Effector memory CD8-positive, alpha-beta T cell (primary cell): Measurements from ENCODE around the gene MINDY2.
"Not testable (repeated sequence)": the region's sequence is repeated elsewhere in the genome, so short reads cannot be mapped to it uniquely, and the experiment has no call there.

Experiments
- ATAC-seq: fragments of 150-1000 bp; cut with Tn5 transposase; replicated peaks from 2 replicates; pipeline ENCODE4 v1.10.0; 2021; ENCODE audit warnings: mild to moderate bottlenecking, moderate library complexity
- DNase-seq, 3 experiments: peaks; one replicate each; pipeline ENCODE4 v3.0.0; 2021
- H3K27ac Mint-ChIP-seq, 2 donors: one replicate each; pipeline ENCODE4 v1.8.0; 2022; ENCODE audit warnings: mild to moderate bottlenecking in 2 of 2, mixed read lengths in 2 of 2, moderate library complexity in 2 of 2
- H3K27me3 Mint-ChIP-seq, 2 donors: one replicate each; pipeline ENCODE4 v1.8.0; 2022; ENCODE audit warnings: mixed read lengths in 2 of 2
- H3K36me3 Mint-ChIP-seq: one replicate; pipeline ENCODE4 v1.8.0; 2022; ENCODE audit warnings: mild to moderate bottlenecking, moderate library complexity, mixed read lengths; ENCODE audit not compliant: insufficient read depth
- H3K4me1 Mint-ChIP-seq, 2 donors: one replicate each; pipeline ENCODE4 v1.8.0; 2022; ENCODE audit warnings: low read depth in 2 of 2, mixed read lengths in 2 of 2
- H3K4me3 Mint-ChIP-seq, 2 donors: one replicate each; pipeline ENCODE4 v1.8.0; 2022; ENCODE audit warnings: mild to moderate bottlenecking in 2 of 2, mixed read lengths in 2 of 2, moderate library complexity in 2 of 2
- H3K9me3 Mint-ChIP-seq, 2 donors: one replicate each; pipeline ENCODE4 v1.8.0; 2022; ENCODE audit warnings: mixed read lengths in 2 of 2

Gene MINDY2

DNA sequence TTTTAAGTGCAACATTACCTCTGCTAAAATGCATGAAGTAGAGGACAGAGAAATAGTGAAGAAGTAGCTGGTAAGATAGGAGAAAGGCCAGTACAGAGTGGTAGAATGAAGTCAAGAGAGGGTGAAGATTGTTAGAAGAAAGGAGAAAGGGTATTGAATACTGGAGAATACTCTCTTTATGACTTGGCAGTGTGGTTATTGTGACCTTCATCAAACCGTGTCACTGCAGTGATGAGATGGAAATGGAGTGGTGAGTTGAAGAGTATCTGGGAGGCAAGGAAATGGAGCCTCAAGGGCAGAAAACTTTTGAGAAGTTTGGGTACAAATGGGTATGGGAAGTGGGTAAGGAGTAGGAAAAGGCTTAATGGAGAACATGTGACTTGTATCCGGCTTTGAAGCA is 24.7 kb downstream of the MINDY2 start:
- H3K27ac Mint-ChIP-seq = no peak overlapping the region
- H3K36me3 Mint-ChIP-seq = peaks cover 6% of the 10 kb centered on the region
- no peaks in the 10 kb centered on the region for H3K27me3 Mint-ChIP-seq
- H3K4me1 Mint-ChIP-seq = peaks cover 9 to 33% of the 10 kb centered on the region in 2 donors
- DNase-seq (no peak), ATAC-seq (no peak)
- H3K9me3 Mint-ChIP-seq = no peaks in the 10 kb centered on the region
- no peak overlapping the region for H3K4me3 Mint-ChIP-seq

DNA sequence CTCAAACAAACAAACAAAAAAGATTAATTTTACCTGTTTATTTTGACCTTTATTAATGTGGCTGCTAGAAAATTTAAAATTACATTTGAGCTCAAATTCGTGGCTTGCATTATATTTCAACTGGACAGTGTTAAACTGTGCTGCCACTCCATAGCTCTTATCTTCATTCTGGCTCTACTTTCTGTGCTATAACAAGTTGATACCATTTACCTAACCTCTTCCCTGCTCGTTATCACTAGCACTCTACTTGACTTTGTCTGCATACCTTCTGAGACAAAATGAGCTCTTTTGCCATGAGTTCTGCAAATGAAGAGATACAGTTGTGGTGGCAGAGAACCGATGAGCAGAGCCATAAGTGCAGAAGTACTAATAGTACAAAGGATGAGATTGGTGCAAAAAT is 26.4 kb downstream of the MINDY2 start:
- Mint-ChIP-seq H3K9me3 (no peaks in the 10 kb centered on the region), H3K4me1 (peaks cover 9 to 33% of the 10 kb centered on the region in 2 donors), H3K4me3 (no peak overlapping the region), H3K36me3 (peaks cover 4% of the 10 kb centered on the region), H3K27ac (no peak overlapping the region), H3K27me3 (no peaks in the 10 kb centered on the region)
- DNase-seq = no peak
- no peak for ATAC-seq

DNA sequence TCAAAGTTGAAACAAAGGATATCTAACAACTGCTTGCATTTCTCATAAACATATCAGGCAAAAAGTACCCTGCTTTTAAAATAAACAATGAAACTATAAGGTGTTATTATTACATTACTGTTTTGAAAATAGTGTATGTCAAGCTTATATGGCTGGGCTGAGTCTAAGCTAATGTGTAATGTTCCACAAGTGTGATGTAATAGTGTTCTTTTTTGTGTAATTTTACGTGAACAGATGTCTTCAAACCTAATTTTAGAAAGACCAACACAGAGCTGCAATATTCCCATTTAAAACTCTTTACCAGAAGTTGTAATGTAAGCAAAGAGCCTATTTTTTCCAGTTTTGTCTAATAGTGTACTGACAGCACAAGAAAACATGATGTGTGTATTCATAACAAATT is 34.0 kb downstream of the MINDY2 start:
- peaks cover 4 to 14% of the 10 kb centered on the region in 2 donors for H3K4me1 Mint-ChIP-seq
- H3K4me3 Mint-ChIP-seq = no peak overlapping the region
- H3K9me3 Mint-ChIP-seq = no peaks in the 10 kb centered on the region
- H3K36me3 Mint-ChIP-seq = peaks cover 14% of the 10 kb centered on the region
- ATAC-seq (no peak), DNase-seq (no peak)
- no peak overlapping the region for H3K27ac Mint-ChIP-seq
- no peaks in the 10 kb centered on the region for H3K27me3 Mint-ChIP-seq

DNA sequence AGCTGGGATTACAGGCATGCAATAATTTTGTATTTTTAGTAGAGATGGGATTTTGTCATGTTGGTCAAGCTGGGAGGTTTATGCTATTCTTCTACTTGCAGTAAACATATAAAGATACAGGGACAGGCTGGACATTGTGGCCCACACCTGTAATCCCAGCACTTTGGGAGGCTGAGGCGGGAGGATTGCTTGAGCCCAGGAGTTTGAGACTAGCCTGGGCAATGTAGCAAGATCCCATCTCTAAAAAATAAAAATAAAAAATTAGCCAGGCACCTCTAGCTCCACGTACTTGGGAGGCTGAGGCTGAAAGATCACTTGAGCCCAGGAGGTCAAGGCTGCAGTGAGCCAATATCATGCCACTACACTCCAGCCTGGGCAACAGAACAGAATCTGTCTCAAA is 52.2 kb downstream of the MINDY2 start:
- H3K4me1 Mint-ChIP-seq, H3K27me3 Mint-ChIP-seq, ATAC-seq, H3K9me3 Mint-ChIP-seq, H3K27ac Mint-ChIP-seq, DNase-seq, H3K4me3 Mint-ChIP-seq: not testable (repeated sequence)
- H3K36me3 Mint-ChIP-seq = peaks cover 35% of the 10 kb centered on the region

DNA sequence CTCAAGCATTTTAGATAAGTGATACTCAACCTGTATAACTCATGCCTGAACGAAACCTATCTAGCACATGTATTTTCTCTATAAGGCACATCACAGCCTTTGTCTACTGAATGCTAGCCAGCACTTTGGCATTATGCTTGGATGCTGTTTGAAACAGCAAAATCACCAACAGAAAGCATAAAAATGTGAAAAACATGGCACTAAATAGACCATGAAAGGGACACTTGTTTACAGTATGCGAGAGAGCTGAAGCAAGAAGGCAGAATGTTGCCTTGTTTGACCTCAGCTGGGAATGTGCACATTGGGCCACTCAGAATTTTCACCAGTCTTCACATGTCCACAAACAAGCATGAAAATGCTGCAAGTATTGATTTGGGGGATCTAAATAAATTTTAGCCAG is 59.5 kb downstream of the MINDY2 start:
- H3K9me3 Mint-ChIP-seq = no peaks in the 10 kb centered on the region
- H3K27me3 Mint-ChIP-seq = no peaks in the 10 kb centered on the region
- H3K4me3 Mint-ChIP-seq = no peak overlapping the region
- H3K36me3 Mint-ChIP-seq = peaks cover 20% of the 10 kb centered on the region
- H3K27ac Mint-ChIP-seq = no peak overlapping the region
- DNase-seq (no peak), ATAC-seq (no peak)
- H3K4me1 Mint-ChIP-seq = no peaks in the 10 kb centered on the region

DNA sequence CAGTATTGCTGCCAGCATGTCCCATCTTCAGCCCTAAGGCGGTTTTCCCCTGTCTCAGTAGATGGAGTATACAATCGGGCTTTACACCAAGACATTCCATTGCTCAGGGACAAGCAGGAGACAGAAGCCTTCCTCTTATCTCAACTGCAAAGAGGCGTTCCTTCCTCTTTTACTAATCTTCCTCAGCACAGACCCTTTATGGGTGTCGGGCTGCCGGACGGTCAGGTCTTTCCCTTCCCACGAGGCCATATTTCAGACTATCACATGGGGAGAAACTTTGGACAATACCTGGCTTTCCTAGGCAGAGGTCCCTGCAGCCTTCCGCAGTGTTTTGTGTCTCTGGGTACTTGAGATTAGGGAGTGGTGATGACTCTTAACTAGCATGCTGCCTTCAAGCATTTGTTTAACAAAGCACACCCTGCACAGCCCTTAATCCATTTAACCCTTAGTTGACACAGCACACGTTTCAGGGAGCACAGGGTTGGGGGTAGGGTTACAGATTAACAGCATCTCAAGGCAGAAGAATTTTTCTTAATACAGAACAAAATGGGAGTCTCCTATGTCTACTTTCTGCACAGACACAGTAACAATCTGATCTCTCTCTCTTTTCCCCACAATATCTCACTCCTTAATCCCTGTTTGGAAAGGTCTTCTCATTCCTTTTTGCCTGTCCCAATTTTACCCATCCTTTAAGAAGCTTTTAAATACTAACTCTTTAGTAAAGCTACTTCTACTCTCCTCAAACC is 62.8 kb downstream of the MINDY2 start:
- H3K27me3 Mint-ChIP-seq, ATAC-seq, H3K27ac Mint-ChIP-seq, H3K4me3 Mint-ChIP-seq, H3K9me3 Mint-ChIP-seq, DNase-seq, H3K4me1 Mint-ChIP-seq: not testable (repeated sequence)
- peaks cover 20% of the 10 kb centered on the region for H3K36me3 Mint-ChIP-seq

DNA sequence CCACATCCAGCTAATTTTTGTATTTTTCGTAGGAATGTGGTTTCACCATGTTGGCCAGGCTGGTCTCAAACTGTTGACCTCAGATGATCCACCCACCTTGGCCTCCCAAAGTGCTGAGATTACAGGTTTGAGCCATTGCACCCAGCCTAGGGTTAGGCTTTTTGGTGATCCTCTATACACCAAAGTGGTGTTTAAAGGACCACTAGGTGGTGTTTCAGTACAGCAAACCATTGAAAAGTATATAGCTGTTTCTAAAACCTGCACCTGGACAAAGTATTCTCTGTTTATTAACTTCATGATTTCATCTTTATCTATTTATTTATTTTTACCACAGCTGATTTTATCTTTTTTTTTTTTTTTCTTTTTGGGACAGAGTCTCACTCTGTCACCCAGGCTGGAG is 68.4 kb downstream of the MINDY2 start:
- H3K9me3 Mint-ChIP-seq = no peaks in the 10 kb centered on the region

DNA sequence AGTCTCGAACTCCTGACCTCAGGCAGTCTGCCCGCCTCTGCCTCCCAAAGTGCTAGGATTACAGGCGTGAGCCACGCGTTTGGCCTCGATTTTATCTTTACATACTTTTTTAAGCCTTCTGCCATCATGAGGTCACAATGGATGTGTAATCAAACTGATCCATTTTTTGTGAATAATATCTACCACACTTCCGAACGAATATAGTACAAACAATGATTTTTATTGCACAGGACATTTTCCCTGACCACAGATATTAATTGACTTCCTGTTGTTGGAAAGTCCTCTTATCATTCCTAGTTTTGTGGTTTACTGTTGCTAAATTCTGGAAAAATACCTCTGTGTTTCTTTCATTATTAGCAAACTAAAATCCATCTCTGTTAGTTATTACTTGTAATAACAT is 68.9 kb downstream of the MINDY2 start:
- no peaks in the 10 kb centered on the region for H3K4me1 Mint-ChIP-seq
- H3K9me3 Mint-ChIP-seq = no peaks in the 10 kb centered on the region
- no peak overlapping the region for H3K4me3 Mint-ChIP-seq

More for the DNA sequence above, 68.4 kb downstream of the MINDY2 start:
- ATAC-seq = no peak
- Mint-ChIP-seq H3K27me3 (no peaks in the 10 kb centered on the region), H3K27ac (peak overlapping the region in 1 of 2 donors; percentile 26), H3K36me3 (peaks cover 25% of the 10 kb centered on the region), H3K4me1 (no peaks in the 10 kb centered on the region), H3K4me3 (no peak overlapping the region)
- DNase-seq = no peak

DNA sequence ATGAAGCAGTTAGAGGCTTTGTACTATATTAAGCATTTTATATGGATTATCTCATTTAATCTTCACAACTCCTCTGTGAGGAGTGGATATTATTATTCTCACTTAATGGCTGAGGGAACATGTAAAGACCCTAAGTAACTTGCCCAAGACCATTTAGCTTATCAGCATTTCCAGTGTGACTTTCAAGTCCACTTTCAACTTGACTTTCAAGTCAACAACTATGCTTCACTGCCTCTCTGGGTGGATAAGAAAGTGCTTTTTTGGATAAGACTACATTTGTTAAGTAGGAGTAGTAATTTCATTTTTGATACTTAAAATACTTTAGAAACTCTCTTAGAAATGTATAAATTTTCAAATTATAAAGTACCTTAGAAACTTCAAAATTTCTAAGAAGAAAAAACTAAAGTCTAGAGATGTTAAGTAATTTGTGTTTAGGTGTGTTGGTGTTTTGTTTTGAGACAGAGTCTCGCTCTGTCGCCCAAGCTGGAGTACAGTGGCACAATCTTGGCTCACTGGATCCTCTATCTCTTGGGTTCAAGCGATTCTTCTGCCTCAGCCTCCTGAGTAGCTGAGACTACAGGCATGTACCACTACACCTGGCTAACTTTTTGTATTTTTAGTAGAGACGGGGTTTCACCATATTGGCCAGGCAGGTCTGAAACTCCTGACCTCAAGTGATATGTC is 71.8 kb downstream of the MINDY2 start:
- Mint-ChIP-seq H3K9me3 (no peaks in the 10 kb centered on the region), H3K4me1 (no peaks in the 10 kb centered on the region), H3K27ac (no peak overlapping the region), H3K4me3 (no peak overlapping the region), H3K27me3 (no peaks in the 10 kb centered on the region), H3K36me3 (peaks cover 38% of the 10 kb centered on the region)
- ATAC-seq (no peak), DNase-seq (no peak)

More for the DNA sequence above, 68.9 kb downstream of the MINDY2 start:
- peak overlapping the region in 1 of 2 donors; percentile 26 for H3K27ac Mint-ChIP-seq
- peaks cover 27% of the 10 kb centered on the region for H3K36me3 Mint-ChIP-seq
- no peaks in the 10 kb centered on the region for H3K27me3 Mint-ChIP-seq
- ATAC-seq (no peak), DNase-seq (no peak)

DNA sequence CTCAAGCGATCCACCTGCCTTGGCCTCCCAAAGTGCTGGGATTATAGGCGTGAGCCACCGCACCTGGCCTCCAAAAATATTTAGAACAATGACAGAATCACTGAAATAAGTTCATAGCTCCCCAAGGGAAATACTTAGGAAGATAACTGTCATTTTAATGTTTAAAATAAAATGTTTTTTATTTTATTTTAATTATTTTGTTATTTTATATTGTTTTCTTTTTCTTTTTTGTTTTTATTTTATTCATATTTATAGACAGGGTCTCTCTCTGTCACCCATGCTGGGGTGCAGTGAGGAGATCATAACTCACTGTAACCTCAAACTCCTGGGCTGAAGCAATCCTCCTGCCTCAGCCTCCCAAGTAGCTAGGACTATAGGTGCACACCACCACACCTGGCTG is 80.1 kb downstream of the MINDY2 start:
- ATAC-seq, H3K4me3 Mint-ChIP-seq, DNase-seq, H3K27me3 Mint-ChIP-seq, H3K4me1 Mint-ChIP-seq, H3K9me3 Mint-ChIP-seq, H3K27ac Mint-ChIP-seq: not testable (repeated sequence)
- peaks cover 59% of the 10 kb centered on the region for H3K36me3 Mint-ChIP-seq

DNA sequence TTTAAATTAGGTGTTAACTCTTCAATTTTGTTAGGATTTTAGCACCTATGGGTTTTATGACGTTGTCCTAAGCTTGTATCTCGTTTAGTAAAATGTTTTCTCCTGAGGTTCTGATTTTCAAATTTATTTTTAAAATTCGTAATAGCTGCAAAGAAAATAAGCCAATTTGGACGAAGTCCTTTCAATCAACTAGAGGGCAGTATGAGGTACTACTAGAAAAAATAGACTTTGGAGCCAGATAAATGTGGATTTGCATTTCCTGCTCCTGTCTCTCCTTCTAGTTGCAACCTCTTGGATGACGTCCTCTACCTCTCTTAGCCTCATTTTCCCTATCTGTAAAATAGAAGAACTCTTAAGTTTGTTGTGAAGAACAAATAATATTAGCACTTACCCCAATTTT is 81.2 kb downstream of the MINDY2 start:
- H3K36me3 Mint-ChIP-seq = peaks cover 53% of the 10 kb centered on the region
- DNase-seq = no peak
- H3K9me3 Mint-ChIP-seq = no peaks in the 10 kb centered on the region
- no peaks in the 10 kb centered on the region for H3K27me3 Mint-ChIP-seq
- no peaks in the 10 kb centered on the region for H3K4me1 Mint-ChIP-seq
- no peak overlapping the region for H3K4me3 Mint-ChIP-seq
- no peak for ATAC-seq
- H3K27ac Mint-ChIP-seq = no peak overlapping the region

DNA sequence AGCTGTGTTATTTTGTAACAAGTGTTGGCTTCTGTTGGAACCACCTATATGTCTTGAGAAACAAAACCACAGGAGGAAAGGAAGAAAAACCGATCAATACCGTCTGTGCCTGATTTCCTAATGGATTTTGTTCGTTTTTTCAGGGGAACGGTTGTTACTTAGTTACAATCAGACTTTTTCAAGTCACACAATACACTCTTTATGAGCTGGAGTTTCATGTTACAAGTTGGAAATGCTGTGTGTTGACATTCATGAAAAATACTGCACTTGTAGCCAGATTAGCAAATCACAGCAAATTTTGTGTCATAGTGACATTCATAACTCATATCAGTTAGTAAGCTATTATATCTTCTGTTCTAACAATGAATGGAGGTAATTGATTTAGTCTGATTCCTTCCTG is 83.5 kb downstream of the MINDY2 start:
- ATAC-seq (no peak), DNase-seq (no peak)
- Mint-ChIP-seq H3K36me3 (peaks cover 43% of the 10 kb centered on the region), H3K9me3 (no peaks in the 10 kb centered on the region), H3K4me3 (no peak overlapping the region), H3K27me3 (no peaks in the 10 kb centered on the region), H3K4me1 (no peaks in the 10 kb centered on the region), H3K27ac (no peak overlapping the region)

DNA sequence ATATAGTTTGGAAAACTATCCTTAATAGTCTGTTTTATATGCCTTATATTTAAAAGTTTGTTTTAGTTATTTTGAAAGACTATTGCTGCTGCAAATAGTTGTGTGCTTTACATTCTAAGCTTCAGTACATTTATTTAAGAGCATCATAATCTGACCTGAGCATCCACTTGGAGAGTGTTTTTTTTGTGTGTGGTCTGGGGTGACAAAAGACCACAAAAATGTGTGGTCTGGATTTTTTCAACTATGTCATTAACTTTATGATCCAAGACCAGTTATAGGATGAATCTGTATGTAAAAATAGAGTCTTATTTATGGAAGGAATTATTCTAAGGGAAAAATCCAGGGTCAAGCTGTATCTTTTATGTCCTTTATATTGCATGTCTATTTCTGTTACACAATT is 85.0 kb downstream of the MINDY2 start:
- DNase-seq (no peak), ATAC-seq (no peak)
- Mint-ChIP-seq H3K4me3 (no peak overlapping the region), H3K27me3 (no peaks in the 10 kb centered on the region), H3K4me1 (no peaks in the 10 kb centered on the region), H3K9me3 (no peaks in the 10 kb centered on the region), H3K27ac (no peak overlapping the region), H3K36me3 (peaks cover 42% of the 10 kb centered on the region)

DNA sequence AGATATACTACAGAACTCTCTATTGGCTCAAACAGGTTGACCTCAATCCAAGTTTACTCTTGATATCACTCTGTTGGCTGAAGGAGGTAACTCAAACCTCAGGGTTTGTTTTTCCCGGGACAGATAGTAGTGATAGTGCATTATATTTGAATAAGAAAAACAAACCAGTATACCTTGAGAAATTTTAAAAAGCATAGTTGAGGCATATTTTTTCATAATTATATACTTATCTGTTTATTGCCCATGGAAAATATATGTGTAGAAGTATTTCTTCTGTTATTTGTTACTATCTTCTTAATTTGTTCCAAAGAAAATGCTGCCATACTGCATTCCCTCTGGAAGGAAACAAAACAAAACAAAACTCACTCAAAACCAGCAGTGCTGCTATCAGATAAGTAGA is 85.5 kb downstream of the MINDY2 start:
- H3K4me1 Mint-ChIP-seq, H3K27ac Mint-ChIP-seq: not testable (repeated sequence)

More for the DNA sequence above, 85.5 kb downstream of the MINDY2 start:
- not testable (repeated sequence) for ATAC-seq, DNase-seq, H3K9me3 Mint-ChIP-seq, H3K27me3 Mint-ChIP-seq, H3K4me3 Mint-ChIP-seq
- peaks cover 36% of the 10 kb centered on the region for H3K36me3 Mint-ChIP-seq
